ENCODE measurements around the gene WBP11. TPM values are rescaled to one million over a fixed set of nuclear protein-coding genes. Genes with fewer than 3 reads are reported as not detected.

The WBP11 gene
- total RNA-seq, 1 experiment from 2014 or later: 108 TPM

DNA sequence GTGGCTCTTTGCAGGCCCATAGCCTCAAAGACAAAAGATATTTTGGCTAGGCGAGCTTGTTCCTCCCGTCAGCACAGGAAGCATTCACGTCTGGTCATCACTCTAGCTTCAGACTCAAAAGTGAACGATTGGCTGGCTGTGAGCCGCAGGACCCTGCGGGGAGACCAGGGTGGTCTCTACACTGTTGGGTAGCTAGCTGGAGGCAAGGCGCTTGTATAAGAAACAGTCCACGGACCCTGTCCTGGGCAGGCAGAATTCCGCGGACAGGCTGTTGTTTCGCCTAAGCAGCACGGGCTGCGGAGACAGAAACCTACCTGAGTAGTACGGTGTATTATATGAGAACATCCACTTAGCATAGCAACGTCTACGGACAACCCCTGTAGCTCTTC is 29.6 kb downstream of the WBP11 start:
- Histone ChIP-seq H3K9ac (ENCODE audit: extremely low read depth, insufficient read length, low read length) (peak overlapping the region; percentile 76), H2BK5ac (ENCODE audit: insufficient read length, low read length) (no peak overlapping the region), H3K56ac (ENCODE audit: insufficient read length, low read depth, low read length) (no peak overlapping the region), H2BK15ac (ENCODE audit: low read depth, low read length) (no peak overlapping the region), H3K23ac (ENCODE audit: insufficient read length, low read depth, low read length) (no peak overlapping the region), H3K27ac (ENCODE audit: insufficient read length, low read depth, low read length) (no peak overlapping the region), H2BK120ac (ENCODE audit: low read depth, low read length, poor library complexity, severe bottlenecking) (no peak overlapping the region), H2BK20ac (ENCODE audit: low read depth, low read length, poor library complexity, severe bottlenecking) (no peak overlapping the region), H3K4me2 (ENCODE audit: insufficient read depth, insufficient read length, low read length) (peak overlapping the region; percentile 75), H3K79me1 (ENCODE audit: insufficient read depth, low read depth, low read length, poor library complexity, severe bottlenecking) (no peaks in the 10 kb centered on the region), H2BK12ac (ENCODE audit: insufficient read length, low read depth, low read length) (no peak overlapping the region), H3K79me2 (ENCODE audit: insufficient read depth, low read length) (no peaks in the 10 kb centered on the region; the same call in 1 of the 2 replicates), H3K4me1 (ENCODE audit: insufficient read depth, low read length) (no peaks in the 10 kb centered on the region), H4K20me1 (ENCODE audit: control insufficient read depth, insufficient read depth, insufficient read length) (peaks cover 3% of the 10 kb centered on the region), H3K18ac (ENCODE audit: insufficient read length, low read depth, low read length) (peak overlapping the region; percentile 55), H3K14ac (ENCODE audit: insufficient read depth, low read length) (peak overlapping the region; percentile 44), H3K4ac (ENCODE audit: low read depth, low read length) (no peak overlapping the region), H4K8ac (replicated peaks; ENCODE audit: insufficient read length, low read depth, low read length) (no peak overlapping the region), H3T11ph (ENCODE audit: low read length) (no peak overlapping the region), H3K23me2 (ENCODE audit: insufficient read length, low read depth, low read length, poor library complexity, severe bottlenecking) (peaks cover 17% of the 10 kb centered on the region), H3K9me3 (ENCODE audit: control insufficient read depth, low read depth, low read length) (no peaks in the 10 kb centered on the region), H4K91ac (ENCODE audit: insufficient read length, low read depth, low read length) (no peak overlapping the region), H3K27me3 (ENCODE audit: insufficient read depth, low read length) (no peaks in the 10 kb centered on the region), H4K5ac (ENCODE audit: insufficient read length, low read depth, low read length) (no peak overlapping the region), H2AK5ac (ENCODE audit: insufficient read length, low read length) (no peak overlapping the region), H2AFZ (ENCODE audit: low read length) (no peak overlapping the region)
- Mint-ChIP-seq H3K27me3 (ENCODE audit: low read depth) (peaks cover 5% of the 10 kb centered on the region; the same call in 1 of the 2 replicates), H3K36me3 (ENCODE audit: insufficient read depth in 1 of 3, low read depth in 3 of 3) (peaks cover 0 to 7% (median 1%) of the 10 kb centered on the region in 3 experiments; a peak in 4 of 7 replicates), H3K27ac (peak overlapping the region; percentile 44 to 98 (median 89); a peak in 6 of 7 replicates), H3K4me3 (peak overlapping the region; percentile 96 to 98), H3K4me1 (peaks cover 41 to 47% of the 10 kb centered on the region in 2 experiments), H3K9me3 (no peaks in the 10 kb centered on the region; a peak in 1 of 5 replicates)
- no CpG with 5 or more reads among the region's 16 CpGs for WGBS (ENCODE audit: extremely low coverage, insufficient read length, low lambda C conversion rate)
- no peak for DNase-seq
- TF ChIP-seq, protein P1, sequence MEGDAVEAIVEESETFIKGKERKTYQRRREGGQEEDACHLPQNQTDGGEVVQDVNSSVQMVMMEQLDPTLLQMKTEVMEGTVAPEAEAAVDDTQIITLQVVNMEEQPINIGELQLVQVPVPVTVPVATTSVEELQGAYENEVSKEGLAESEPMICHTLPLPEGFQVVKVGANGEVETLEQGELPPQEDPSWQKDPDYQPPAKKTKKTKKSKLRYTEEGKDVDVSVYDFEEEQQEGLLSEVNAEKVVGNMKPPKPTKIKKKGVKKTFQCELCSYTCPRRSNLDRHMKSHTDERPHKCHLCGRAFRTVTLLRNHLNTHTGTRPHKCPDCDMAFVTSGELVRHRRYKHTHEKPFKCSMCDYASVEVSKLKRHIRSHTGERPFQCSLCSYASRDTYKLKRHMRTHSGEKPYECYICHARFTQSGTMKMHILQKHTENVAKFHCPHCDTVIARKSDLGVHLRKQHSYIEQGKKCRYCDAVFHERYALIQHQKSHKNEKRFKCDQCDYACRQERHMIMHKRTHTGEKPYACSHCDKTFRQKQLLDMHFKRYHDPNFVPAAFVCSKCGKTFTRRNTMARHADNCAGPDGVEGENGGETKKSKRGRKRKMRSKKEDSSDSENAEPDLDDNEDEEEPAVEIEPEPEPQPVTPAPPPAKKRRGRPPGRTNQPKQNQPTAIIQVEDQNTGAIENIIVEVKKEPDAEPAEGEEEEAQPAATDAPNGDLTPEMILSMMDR (conservative IDR thresholded peaks at IDR 0.05): no peak

Measured in H9 (cell line).